Measurements from ENCODE around the gene PKD1.
A peak's percentile ranks its signal among the peaks of the same experiment; 100 is the strongest.

The PKD1 gene

GRCh38 chr16:2167068-2167638 lies 31.5 kb upstream of the PKD1 start:
- no peak for DNase-seq

- no peak for DNase-seq
These were observed 30.8 kb upstream of the PKD1 start for GRCh38 chr16:2166263-2167067.

- no peak for DNase-seq
These were observed 30.2 kb upstream of the PKD1 start for GRCh38 chr16:2165861-2166260.

- DNase-seq = no peak
These were observed 27.6 kb upstream of the PKD1 start for GRCh38 chr16:2163211-2163881.

GRCh38 chr16:2162676-2163118 lies 27.0 kb upstream of the PKD1 start:
- DNase-seq = no peak

GRCh38 chr16:2161911-2162310 lies 26.2 kb upstream of the PKD1 start:
- DNase-seq = no peak

- no peak for DNase-seq
These were observed 25.3 kb upstream of the PKD1 start for GRCh38 chr16:2160915-2161551.

GRCh38 chr16:2159175-2159838 lies 23.6 kb upstream of the PKD1 start:
- DNase-seq = no peak

- DNase-seq = no peak
These were observed 22.6 kb upstream of the PKD1 start for GRCh38 chr16:2158262-2158638.

- DNase-seq = no peak
These were observed 22.0 kb upstream of the PKD1 start for GRCh38 chr16:2157480-2158261.

GRCh38 chr16:2156849-2157224 lies 21.1 kb upstream of the PKD1 start:
- DNase-seq = no peak

- DNase-seq = no peak
These were observed 20.5 kb upstream of the PKD1 start for GRCh38 chr16:2155977-2156848.

- peak; percentile 98 for DNase-seq
These were observed 19.6 kb upstream of the PKD1 start, which contains the start of gene TRAF7 for GRCh38 chr16:2155091-2155950. TRAF7 (plus strand) TSS chr16:2155782; CDS start chr16:2163921, 8,139 bp downstream.

- no peak for DNase-seq
These were observed 18.9 kb upstream of the PKD1 start for GRCh38 chr16:2154533-2155090.

GRCh38 chr16:2152695-2153506 lies 17.2 kb upstream of the PKD1 start:
- DNase-seq = no peak

GRCh38 chr16:2151188-2152091 lies 15.7 kb upstream of the PKD1 start:
- no peak for DNase-seq

- no peak for DNase-seq
These were observed 14.9 kb upstream of the PKD1 start for GRCh38 chr16:2150418-2151187.
